H1 (cell line): Measurements from ENCODE around the gene HIGD2A. TPM values are rescaled to one million over a fixed set of nuclear protein-coding genes. Genes with fewer than 3 reads are reported as not detected.

Source experiments
- BRCA1 ChIP-seq: IDR thresholded peaks from 2 replicates; pipeline ENCODE4 v1.6.1; 2012; ENCODE audit warnings: low read depth, low read length, improper control_type of control experiment
- CHD1 ChIP-seq: IDR thresholded peaks from 2 replicates; pipeline ENCODE4 v1.6.1; 2012; ENCODE audit warnings: low read depth, low read length, improper control_type of control experiment
- EZH2 ChIP-seq: fragments of 200-600 bp; sonication (generic); IDR thresholded peaks from 2 replicates; pipeline ENCODE4 v1.7.1; 2012; ENCODE audit warnings: low read depth, mild to moderate bottlenecking, moderate library complexity, low read length, inconsistent platforms; ENCODE audit not compliant: severe bottlenecking
- GABPA ChIP-seq: IDR thresholded peaks from 2 replicates; pipeline ENCODE4 v1.6.1; 2011; ENCODE audit warnings: mild to moderate bottlenecking, low read length, moderate library complexity, borderline replicate concordance; ENCODE audit not compliant: insufficient read depth
- HDAC2 ChIP-seq, 2 experiments: fragments of 300-600 bp in 1 of 2; sonication (generic) in 1 of 2; IDR thresholded peaks; 2 replicates each; pipeline ENCODE4 v1.6.1; 2011 to 2012; ENCODE audit warnings: low read depth in 2 of 2, low read length in 2 of 2, mild to moderate bottlenecking in 2 of 2, moderate library complexity in 2 of 2, borderline replicate concordance in 1 of 2, inconsistent platforms in 1 of 2
- HDAC6 ChIP-seq: IDR thresholded peaks from one replicate; pipeline ENCODE4 v1.7.1; 2012; ENCODE audit warnings: low read depth, mild to moderate bottlenecking, inconsistent platforms, low read length, moderate library complexity
- KDM4A ChIP-seq: IDR thresholded peaks from one replicate; pipeline ENCODE4 v1.7.1; 2012; ENCODE audit warnings: low read depth, mild to moderate bottlenecking, moderate library complexity, low read length, inconsistent platforms; ENCODE audit not compliant: severe bottlenecking
- PHF8 ChIP-seq: fragments of 200-600 bp; sonication (generic); conservative IDR thresholded peaks from 2 replicates; pipeline ENCODE4 v1.7.1; 2012; ENCODE audit warnings: low read depth, mild to moderate bottlenecking, inconsistent platforms, low read length, moderate library complexity
- RNF2 ChIP-seq: fragments of 200-900, 300-1000 bp; sonication (generic); IDR thresholded peaks from 2 replicates; pipeline ENCODE4 v1.7.1; 2016; ENCODE audit warnings: borderline replicate concordance, low read depth, mild to moderate bottlenecking, antibody characterized with exemption, low read length; ENCODE audit not compliant: poor library complexity, severe bottlenecking; ENCODE audit errors: missing control alignments
- SP4 ChIP-seq: IDR thresholded peaks from 2 replicates; pipeline ENCODE4 v1.6.1; 2012; ENCODE audit warnings: low read length, inconsistent platforms
- SUZ12 ChIP-seq: fragments of 200-600 bp; sonication (generic); IDR thresholded peaks from 2 replicates; pipeline ENCODE4 v1.6.1; 2012; ENCODE audit warnings: mild to moderate bottlenecking, inconsistent platforms, low read length, moderate library complexity, mixed read lengths
- ZNF274 ChIP-seq: IDR thresholded peaks from 2 replicates; pipeline ENCODE4 v1.7.0; 2012; ENCODE audit warnings: low read length, borderline replicate concordance; ENCODE audit errors: extremely low read depth
- polyA plus RNA-seq, 7 experiments: library from polyadenylated mRNA; depleted of rRNA in 3 of 7; stranded (reverse) in 5 of 7; unstranded in 2 of 7; fragments of >200 nt in 5 of 7; fragments of 200-250 nt in 2 of 7; gene quantifications; 1 replicate in 5 of 7; 2 replicates in 1 of 7; 4 replicates in 1 of 7; pipeline versions ENCODE4 v1.2.1 to v1.2.3, GENCODE V29; 2011 to 2013; ENCODE audit warnings: missing spikeins in 2 of 7, mixed read lengths in 2 of 7
- total RNA-seq: library from RNA; stranded (reverse); fragmentation: NEBNext Ultra II Directional; extraction: Animal tissue kit (Norgen Biotek cat#: 25700); gene quantifications from 2 replicates; pipeline ENCODE4 v1.2.1, GENCODE V29; 2021
- TF ChIP-seq, protein P1 (sequence below): IDR thresholded peaks from 2 replicates; pipeline ENCODE4 v1.6.1; 2012; ENCODE audit warnings: inconsistent platforms
- TF ChIP-seq, protein P2 (sequence below): IDR thresholded peaks from 2 replicates; pipeline ENCODE4 v1.6.1; 2011; ENCODE audit warnings: low read length, improper control_type of control experiment

HIGD2A gene
- total and polyA plus RNA-seq, 2 of the 8 experiments (the other 6 are each of a cell fraction or from before 2014, with no cell fraction given): 95.5 to 264 TPM

DNA sequence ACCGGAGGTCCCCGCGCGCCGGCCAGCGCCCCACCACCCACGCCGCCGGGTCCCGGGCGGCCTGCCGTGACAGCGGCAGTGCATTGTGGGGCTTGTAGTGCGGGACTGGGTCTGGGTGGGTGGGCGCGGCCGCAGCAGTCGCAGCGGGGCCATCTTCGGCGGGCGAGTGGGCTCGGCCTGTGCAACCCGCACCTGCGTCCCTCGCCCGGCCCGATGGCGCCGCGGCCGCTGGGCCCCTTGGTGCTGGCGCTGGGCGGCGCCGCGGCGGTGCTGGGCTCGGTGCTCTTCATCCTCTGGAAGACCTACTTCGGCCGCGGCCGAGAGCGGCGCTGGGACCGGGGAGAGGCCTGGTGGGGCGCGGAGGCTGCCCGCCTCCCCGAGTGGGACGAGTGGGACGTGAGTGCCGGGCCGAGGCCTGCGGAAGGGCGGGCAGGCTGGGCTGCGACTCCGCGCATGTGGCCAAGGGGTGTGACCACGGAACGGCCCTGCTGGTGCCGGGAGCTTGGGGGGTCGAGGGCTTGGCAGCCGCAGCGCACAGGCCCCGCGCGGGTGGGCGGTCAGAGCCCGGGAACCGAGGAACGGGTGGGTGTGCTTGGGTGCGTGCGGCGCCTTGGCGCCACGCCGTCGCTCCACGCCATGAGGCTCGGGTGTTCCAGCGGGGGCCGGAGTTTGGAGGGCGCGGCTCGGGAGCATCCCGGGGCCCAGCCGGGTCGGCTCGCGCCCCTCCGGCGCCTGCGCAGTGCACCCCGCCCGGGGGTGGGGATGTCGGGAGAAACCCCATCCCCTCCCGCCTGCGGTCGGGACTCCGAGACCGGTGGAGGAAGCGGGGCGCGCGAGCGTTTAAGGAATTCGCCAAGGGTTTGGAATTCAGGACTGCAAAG, 23.0 kb upstream of the HIGD2A start, which contains the start of gene ARL10 (continued):
- TF ChIP-seq BRCA1 (no peak), KDM4A (peak; percentile 99), CHD1 (no peak), EZH2 (peak; percentile 56), RNF2 (no peak), PHF8 (peak; percentile 53; the same call in 1 of the 2 replicates), SUZ12 (peak; percentile 51; the same call in 1 of the 2 replicates), HDAC2 (IDR thresholded peaks at IDR 0.05; ENCODE audit: borderline replicate concordance in 1 of 2, low read depth in 2 of 2, low read length in 2 of 2) (peak in 1 of 2 experiments; percentile 81; a peak in 1 of 4 replicates), SP4 (no peak), HDAC6 (no peak), ZNF274 (no peak), GABPA (no peak)
- TF ChIP-seq, protein P1, sequence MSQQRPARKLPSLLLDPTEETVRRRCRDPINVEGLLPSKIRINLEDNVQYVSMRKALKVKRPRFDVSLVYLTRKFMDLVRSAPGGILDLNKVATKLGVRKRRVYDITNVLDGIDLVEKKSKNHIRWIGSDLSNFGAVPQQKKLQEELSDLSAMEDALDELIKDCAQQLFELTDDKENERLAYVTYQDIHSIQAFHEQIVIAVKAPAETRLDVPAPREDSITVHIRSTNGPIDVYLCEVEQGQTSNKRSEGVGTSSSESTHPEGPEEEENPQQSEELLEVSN: peak; percentile 85; the same call in 1 of the 2 replicates
- TF ChIP-seq, protein P2, sequence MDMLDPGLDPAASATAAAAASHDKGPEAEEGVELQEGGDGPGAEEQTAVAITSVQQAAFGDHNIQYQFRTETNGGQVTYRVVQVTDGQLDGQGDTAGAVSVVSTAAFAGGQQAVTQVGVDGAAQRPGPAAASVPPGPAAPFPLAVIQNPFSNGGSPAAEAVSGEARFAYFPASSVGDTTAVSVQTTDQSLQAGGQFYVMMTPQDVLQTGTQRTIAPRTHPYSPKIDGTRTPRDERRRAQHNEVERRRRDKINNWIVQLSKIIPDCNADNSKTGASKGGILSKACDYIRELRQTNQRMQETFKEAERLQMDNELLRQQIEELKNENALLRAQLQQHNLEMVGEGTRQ: no peak
